Measurements from ENCODE around the gene MRPL44.

- TF ChIP-seq MIXL1 (CRISPR knock-in tag; IDR thresholded peaks at IDR 0.05): no peak
- no peak for TF ChIP-seq ZBTB44 (CRISPR knock-in tag; IDR thresholded peaks at IDR 0.05)
- no peak for TF ChIP-seq SP5 (CRISPR knock-in tag; IDR thresholded peaks at IDR 0.05; ENCODE audit: borderline replicate concordance, low read depth)
- TF ChIP-seq GABPA (IDR thresholded peaks at IDR 0.05; ENCODE audit: low read depth, low read length): no peak
- no peak for TF ChIP-seq GABPA (CRISPR knock-in tag; IDR thresholded peaks at IDR 0.05; ENCODE audit: low read depth)
- TF ChIP-seq CTCF (CRISPR knock-in tag; IDR thresholded peaks at IDR 0.05): no peak
Observed at GRCh38 chr2:223967981-223968380, 10.7 kb downstream of the MRPL44 start.

All from HepG2 (cell line).